Fibroblast of mammary gland (primary cell): ENCODE measurements around the gene ARPC3.
"Not testable (repeated sequence)": the region's sequence is repeated elsewhere in the genome, so short reads cannot be mapped to it uniquely, and the experiment has no call there.

Experiments used
- DNase-seq: peaks from one replicate; pipeline ENCODE4 v3.0.0-alpha.2; 2010; ENCODE audit warnings: low read depth
- H3K4me3 ChIP-seq: 2 replicates; pipeline ENCODE4 v1.5.1; 2011; ENCODE audit warnings: low read depth, mild to moderate bottlenecking, low read length, moderate library complexity; ENCODE audit not compliant: control insufficient read depth
- TF ChIP-seq, protein P1 (sequence below): conservative IDR thresholded peaks from 2 replicates; pipeline ENCODE4 v1.5.1; 2011; ENCODE audit warnings: low read depth, low read length, inconsistent platforms; ENCODE audit not compliant: control insufficient read depth, insufficient read depth

The ARPC3 gene

DNA sequence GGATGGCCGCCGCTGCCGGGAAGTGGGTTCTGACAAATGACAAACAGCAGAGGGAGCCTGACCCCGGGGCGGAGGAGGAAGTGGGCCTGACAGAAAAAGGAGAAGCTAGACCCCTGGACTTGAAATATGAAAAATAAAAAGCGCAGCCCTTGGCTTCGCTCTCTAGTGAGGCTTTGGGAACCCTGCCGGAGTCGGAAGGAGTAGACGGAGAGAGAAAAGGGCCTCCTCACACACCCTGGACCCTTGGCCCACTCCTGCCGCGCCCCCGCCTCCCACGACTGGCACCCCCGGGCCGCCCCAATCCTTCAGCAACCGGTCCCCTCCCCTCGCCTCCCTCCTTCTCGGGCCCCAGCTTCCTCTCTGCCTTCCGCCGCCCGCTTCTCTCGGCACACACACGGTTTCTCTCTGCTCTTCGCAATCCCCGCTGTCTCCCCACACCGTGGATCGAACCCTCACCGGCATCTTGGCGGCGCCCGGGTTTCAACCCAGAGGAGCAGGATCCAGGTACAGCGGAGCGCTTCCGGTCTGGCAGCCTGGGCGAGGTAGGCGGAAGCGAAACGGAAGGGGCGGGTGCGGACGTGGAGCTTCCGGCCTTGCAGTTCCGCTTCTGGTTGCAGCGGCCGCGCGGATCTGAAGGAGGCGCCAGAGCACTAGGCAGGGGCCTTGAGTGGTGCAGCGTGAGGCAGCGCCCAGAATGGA, at the start of gene ARPC3:
ARPC3 (minus strand) TSS at position 539 of the 699 bp plus-strand sequence; CDS start at position 462, 77 bp downstream.
- TF ChIP-seq, protein P1, sequence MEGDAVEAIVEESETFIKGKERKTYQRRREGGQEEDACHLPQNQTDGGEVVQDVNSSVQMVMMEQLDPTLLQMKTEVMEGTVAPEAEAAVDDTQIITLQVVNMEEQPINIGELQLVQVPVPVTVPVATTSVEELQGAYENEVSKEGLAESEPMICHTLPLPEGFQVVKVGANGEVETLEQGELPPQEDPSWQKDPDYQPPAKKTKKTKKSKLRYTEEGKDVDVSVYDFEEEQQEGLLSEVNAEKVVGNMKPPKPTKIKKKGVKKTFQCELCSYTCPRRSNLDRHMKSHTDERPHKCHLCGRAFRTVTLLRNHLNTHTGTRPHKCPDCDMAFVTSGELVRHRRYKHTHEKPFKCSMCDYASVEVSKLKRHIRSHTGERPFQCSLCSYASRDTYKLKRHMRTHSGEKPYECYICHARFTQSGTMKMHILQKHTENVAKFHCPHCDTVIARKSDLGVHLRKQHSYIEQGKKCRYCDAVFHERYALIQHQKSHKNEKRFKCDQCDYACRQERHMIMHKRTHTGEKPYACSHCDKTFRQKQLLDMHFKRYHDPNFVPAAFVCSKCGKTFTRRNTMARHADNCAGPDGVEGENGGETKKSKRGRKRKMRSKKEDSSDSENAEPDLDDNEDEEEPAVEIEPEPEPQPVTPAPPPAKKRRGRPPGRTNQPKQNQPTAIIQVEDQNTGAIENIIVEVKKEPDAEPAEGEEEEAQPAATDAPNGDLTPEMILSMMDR, result peak; percentile 78
- DNase-seq, result peak; percentile 92
- H3K4me3 ChIP-seq, result peak within 1 kb of the TSS; percentile 97

DNA sequence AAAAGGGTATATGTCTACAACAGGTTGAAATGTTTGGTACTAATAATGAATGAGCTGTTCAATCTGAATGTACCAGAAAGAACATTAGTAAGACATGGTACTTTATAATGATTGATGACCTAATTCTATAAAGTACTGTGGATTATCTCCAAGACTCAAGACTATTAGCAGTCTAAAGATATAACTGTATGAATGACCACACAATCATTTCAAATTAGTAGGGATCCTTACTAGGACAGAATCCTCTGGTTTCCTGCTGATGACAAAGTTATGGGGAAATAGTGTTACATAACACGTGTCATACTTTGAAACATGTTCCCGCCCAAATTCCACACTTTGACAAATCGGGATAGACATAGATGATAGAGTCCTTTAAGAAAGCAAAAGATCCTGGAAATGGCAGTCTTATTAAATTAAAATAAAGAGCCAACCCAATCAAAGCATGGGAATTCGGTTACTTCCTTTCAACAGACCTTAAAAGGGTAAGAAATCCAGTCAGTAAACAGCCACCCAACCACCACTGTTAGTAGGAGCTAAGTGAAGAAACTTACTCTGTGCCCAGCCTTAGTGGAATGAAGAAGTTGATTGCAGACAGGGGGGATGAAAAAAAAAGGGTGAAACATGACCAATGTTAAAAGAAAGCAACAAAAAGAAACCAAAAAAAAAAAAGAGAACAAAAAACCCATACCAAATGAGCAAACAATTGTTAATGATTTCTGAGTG, 49.0 kb upstream of the ARPC3 start:
- peak; percentile 57 for DNase-seq
- H3K4me3 ChIP-seq, result no peak overlapping the region

DNA sequence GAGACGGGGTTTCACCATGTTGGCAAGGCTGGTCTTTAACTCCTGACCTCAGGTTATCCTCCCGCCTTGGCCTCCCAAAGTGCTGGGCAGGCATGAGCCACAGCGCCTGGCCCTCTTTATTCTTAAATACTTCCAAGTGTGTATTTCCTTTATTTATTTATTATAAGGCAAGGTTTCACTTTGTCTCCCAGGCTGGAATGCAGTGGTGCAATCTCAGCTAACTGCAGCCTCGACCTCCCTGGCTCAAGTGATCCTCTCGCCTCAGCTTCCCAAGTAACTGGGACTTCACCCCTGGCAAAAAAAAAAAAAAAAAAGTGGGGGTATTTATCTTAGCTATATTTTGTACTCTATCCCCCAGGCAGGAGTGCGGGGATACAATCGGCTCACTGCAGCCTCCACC, 25.3 kb upstream of the ARPC3 start:
- no peak overlapping the region for H3K4me3 ChIP-seq
- TF ChIP-seq, protein P1, result no peak
- no peak for DNase-seq

More for the DNA sequence above, 49.0 kb upstream of the ARPC3 start:
- TF ChIP-seq, protein P1, result no peak

DNA sequence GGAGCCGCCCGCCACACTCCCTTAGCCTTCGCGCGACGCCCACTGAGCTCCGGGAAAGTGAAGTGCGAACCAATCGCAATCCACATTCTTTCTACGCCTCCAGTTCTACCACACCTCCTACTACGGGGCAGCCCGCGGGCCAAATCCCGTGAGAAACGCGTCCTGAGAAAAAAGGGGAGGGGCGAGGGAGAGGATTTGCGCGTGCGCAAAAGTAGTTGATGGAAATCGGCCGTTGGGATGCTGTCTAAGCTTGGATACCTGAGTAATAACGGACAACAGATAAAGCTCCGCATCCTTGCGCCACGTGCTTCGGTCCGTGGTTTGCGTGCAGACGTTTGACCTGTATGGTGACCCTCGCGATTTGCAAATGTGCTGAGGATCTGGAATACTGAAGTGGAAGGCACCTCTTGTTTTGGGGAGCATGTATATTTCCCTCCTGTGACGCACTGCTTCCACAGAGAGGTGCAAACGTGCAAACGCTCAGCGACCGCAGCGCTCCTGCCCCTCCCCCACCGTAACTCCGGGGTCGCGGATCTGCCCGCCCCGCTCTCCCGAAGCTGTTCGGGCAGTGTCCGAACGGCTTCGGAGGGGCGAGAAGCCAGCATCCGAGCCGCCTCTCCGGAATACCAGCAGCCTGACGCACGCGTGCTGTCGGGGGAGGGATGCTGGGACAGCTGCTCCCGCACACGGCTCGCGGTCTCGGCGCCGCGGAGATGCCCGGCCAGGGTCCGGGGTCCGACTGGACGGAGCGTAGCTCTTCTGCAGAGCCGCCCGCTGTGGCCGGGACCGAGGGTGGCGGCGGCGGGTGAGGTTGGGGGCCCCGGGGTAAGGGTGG, 18.3 kb upstream of the ARPC3 start, which contains the start of the genes FAM216A and GPN3:
FAM216A (plus strand) TSS at position 632 of the 835 bp plus-strand sequence; CDS start at position 663, 31 bp downstream.
GPN3 (minus strand) TSS at position 44 of the 835 bp plus-strand sequence. CDS start 54 bp downstream, outside the sequence.
- TF ChIP-seq, protein P1, result no peak
- DNase-seq, result peak; percentile 98
- H3K4me3 ChIP-seq, result peak within 1 kb of the TSS; percentile 98

DNA sequence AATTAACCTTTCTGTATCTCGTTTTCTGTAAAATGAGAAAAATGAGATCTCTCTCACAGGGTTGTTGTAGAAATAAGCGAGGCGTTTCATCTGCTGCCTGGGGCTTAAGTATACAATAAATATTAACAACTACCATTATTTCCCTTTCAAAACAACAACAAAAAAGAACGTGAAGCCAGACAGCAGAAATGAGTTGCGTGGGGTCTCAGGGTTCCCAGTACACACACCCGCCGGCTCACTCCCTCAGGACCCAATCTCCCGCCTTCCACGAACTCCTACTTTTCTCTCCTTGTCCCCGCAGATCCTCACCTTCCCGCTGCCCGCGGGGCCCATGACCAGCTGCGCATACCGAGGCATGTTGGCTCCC, 17.7 kb upstream of the ARPC3 start:
- TF ChIP-seq, protein P1, result no peak
- DNase-seq, result no peak
- H3K4me3 ChIP-seq, result peak overlapping the region; percentile 98

DNA sequence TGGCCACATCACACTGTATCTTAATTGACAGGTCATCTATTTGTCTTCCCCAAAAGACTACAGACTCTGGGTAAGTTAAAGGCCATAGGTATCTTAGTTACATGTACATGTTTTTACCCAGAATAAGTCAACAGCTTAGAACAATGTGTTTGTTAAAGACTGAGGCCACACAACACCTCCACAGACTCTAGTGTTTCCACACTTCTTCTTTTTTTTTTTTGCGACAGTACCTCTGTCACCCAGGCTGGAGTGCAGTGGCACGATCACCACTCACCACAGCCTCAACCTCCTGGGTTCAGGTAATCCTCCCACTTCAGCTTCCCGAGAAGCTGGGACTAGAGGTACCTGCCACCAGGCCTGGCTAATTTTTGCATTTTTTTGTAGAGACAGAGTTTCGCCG, 16.7 kb upstream of the ARPC3 start:
- TF ChIP-seq, protein P1, result no peak
- H3K4me3 ChIP-seq, result peak overlapping the region; percentile 98
- DNase-seq, result no peak

DNA sequence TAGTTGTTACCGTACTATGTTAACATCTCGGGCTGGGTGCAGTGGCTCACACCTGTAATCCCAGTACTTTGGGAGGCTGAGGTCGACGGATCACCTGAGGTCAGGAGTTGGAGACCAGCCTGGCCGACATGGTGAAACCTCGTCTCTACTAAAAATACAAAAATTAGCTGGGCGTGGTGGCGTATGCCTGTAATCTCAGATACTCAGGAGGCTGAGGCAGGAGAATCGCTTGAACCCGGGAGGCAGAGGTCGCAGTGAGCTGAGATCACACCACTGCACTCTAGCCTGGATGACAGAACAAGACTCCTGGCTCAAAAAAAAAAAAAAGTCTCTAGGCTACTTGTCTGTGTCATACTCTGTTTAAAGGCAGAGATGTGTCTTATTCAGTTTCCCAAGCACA, 15.6 kb upstream of the ARPC3 start:
- H3K4me3 ChIP-seq, DNase-seq: not testable (repeated sequence)
